BE2C (cell line): ENCODE results near the gene DNAJC8.

ENCODE experiments used
- DNase-seq: peaks from one replicate; pipeline ENCODE4 v3.0.0-alpha.2; 2020
- H3K27me3 ChIP-seq: fragments of 250-450 bp; sonication (Bioruptor Pico); 2 replicates; pipeline ENCODE4 v1.5.1; 2020; ENCODE audit warnings: mild to moderate bottlenecking
- H3K36me3 ChIP-seq: fragments of 250-450 bp; sonication (Bioruptor Pico); 2 replicates; pipeline ENCODE4 v1.5.1; 2020; ENCODE audit warnings: mild to moderate bottlenecking
- H3K4me1 ChIP-seq: fragments of 250-450 bp; sonication (Bioruptor Pico); 2 replicates; pipeline ENCODE4 v1.5.1; 2020
- H3K4me3 ChIP-seq: 2 replicates; pipeline ENCODE4 v1.5.1; 2011; ENCODE audit warnings: low read depth, low read length
- H3K9me3 ChIP-seq: fragments of 250-450 bp; sonication (Bioruptor Pico); 2 replicates; pipeline ENCODE4 v1.5.1; 2020
- CTCF ChIP-seq: IDR thresholded peaks from 2 replicates; pipeline ENCODE4 v1.5.1; 2012; ENCODE audit warnings: mild to moderate bottlenecking, low read depth, low read length

Gene DNAJC8

GRCh38 chr1:28194326-28195035 is 38.3 kb downstream of the DNAJC8 start:
- no peak for TF ChIP-seq CTCF
- DNase-seq: no peak
- no peaks in the 10 kb centered on the region for H3K4me1 ChIP-seq

GRCh38 chr1:28193701-28194161 is 39.1 kb downstream of the DNAJC8 start:
- H3K27me3 ChIP-seq: no peaks in the 10 kb centered on the region
- no peak for TF ChIP-seq CTCF
- no peak for DNase-seq
- H3K4me3 ChIP-seq: no peak overlapping the region
- H3K4me1 ChIP-seq: no peaks in the 10 kb centered on the region
- H3K9me3 ChIP-seq: no peaks in the 10 kb centered on the region
- H3K36me3 ChIP-seq: no peaks in the 10 kb centered on the region

More at GRCh38 chr1:28194326-28195035, 38.3 kb downstream of the DNAJC8 start:
- no peaks in the 10 kb centered on the region for H3K9me3 ChIP-seq
- H3K4me3 ChIP-seq: no peak overlapping the region
- H3K27me3 ChIP-seq: no peaks in the 10 kb centered on the region
- no peaks in the 10 kb centered on the region; the same call in 1 of the 2 replicates for H3K36me3 ChIP-seq

DNA sequence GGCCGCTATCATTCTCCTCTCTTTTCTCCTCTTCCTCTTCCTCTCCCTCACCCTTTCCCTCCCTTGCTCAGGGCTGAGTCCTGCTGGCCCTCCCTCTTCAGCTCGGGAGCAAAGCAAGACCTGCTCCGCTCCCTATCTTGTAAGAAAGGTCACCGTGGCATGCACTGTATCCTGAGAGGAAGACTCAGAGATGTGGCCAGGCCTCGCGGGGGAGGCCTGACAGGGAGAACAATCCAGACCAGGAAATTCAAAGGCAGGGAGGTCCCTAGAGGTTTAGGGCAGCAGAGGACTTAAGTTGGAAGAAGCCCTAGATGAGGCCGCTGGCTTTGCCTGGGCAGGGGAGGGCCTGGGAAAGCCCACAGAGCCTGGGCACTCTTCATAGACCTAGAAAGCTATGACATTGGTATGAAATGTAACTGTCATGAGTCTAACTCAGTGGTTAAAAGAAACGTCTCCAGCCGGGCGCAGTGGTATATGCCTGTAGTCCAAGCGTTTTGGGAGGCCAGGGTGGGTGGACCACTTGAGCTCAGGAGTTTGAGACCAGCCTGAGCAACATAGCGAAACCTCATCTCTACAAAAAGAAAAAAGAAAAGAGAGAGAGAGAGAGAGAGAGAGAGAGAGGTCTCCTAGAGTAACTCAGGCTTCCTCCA is 41.7 kb downstream of the DNAJC8 start:
- no peak for TF ChIP-seq CTCF
- Histone ChIP-seq H3K36me3 (no peaks in the 10 kb centered on the region), H3K4me1 (no peaks in the 10 kb centered on the region), H3K27me3 (no peaks in the 10 kb centered on the region), H3K9me3 (no peaks in the 10 kb centered on the region), H3K4me3 (no peak overlapping the region)
- peak; percentile 21 for DNase-seq

DNA sequence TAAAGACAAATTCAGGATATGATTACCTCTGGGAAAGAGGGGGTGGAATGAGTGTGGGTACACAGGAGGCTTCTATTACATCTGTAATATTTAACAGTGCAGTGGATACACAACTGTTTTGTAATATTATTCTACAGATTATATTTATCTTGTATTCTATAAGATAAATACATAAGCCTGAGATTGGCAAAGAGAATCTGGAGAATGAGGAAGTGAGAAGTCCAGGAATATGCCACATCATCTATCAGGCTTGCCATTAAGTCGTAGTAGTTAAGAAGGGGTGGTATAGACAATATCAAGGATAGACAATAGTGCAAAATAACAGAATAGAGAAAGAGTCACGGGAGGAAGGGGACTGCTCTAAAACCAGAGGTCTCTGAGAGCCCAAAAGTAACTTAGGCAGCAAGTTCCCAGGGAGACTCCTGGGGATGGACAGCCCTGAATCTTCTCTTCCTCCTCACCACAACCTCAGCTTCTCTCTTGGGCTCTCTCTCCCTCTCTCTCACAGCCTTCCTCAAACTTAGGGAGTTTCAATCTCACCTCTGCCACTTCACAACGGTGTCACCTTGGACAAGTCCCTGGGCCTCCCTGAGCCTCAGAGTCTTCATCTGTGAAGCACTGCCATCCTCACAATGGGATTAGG is 42.4 kb downstream of the DNAJC8 start:
- no peak for TF ChIP-seq CTCF
- H3K4me1 ChIP-seq: no peaks in the 10 kb centered on the region
- H3K9me3 ChIP-seq: no peaks in the 10 kb centered on the region
- no peaks in the 10 kb centered on the region for H3K36me3 ChIP-seq
- H3K27me3 ChIP-seq: no peaks in the 10 kb centered on the region
- no peak overlapping the region for H3K4me3 ChIP-seq
- no peak for DNase-seq

DNA sequence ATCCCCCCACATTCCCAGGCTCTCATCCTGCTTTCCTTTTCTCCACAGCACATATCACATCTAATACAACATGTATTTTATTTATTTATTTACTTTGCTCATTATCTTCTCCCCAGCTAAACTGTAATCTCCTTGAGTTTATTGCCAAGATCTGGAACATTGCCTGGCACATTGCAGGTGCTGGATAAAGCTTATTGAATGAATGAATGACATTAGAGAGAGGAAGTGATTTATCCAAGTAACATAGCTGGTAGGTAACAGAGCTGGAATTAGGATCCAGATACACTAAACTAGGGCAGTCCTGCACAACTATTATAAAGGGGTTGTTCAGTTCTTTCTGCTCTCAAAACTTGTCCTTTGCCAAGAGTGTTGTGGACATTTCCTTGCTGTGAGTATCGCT is 47.8 kb downstream of the DNAJC8 start:
- Histone ChIP-seq H3K9me3 (no peaks in the 10 kb centered on the region), H3K4me3 (no peak overlapping the region), H3K36me3 (no peaks in the 10 kb centered on the region), H3K27me3 (no peaks in the 10 kb centered on the region), H3K4me1 (no peaks in the 10 kb centered on the region)
- no peak for DNase-seq
- TF ChIP-seq CTCF: no peak
